ENCODE measurements around the gene ISLR. TPM values are rescaled to one million over a fixed set of nuclear protein-coding genes. Genes with fewer than 3 reads are reported as not detected.

Gene ISLR
- total RNA-seq, 2 donors from 2014 or later, result 4.8 to 10.2 TPM

GRCh38 chr15:74222240-74223119, 49.0 kb downstream of the ISLR start:
- peak; percentile 70 for ATAC-seq
- intact Hi-C loops (cut with DNase I, micrococcal nuclease), result no loop called here
- DNase-seq, result peak in 1 of 2 donors; percentile 50

GRCh38 chr15:74225928-74226327, 52.4 kb downstream of the ISLR start:
- ATAC-seq (no peak), DNase-seq (no peak)
- intact Hi-C loops (cut with DNase I, micrococcal nuclease), result no loop called here

Other genes with a start within 250 kb of the ISLR start
- 1 to 10 TPM; 2.0 to 2.5 TPM for gene LOXL1, start 247.2 kb upstream of the ISLR start, total RNA-seq
- gene STOML1, start 181.4 kb upstream of the ISLR start, total RNA-seq, result 10 to 100 TPM; 10.9 to 15.4 TPM
- gene PML, start 179.0 kb upstream of the ISLR start, total RNA-seq, result 10 to 100 TPM; 26.6 to 28.5 TPM
- gene GOLGA6A, start 91.2 kb upstream of the ISLR start, total RNA-seq, result not detected
- gene ISLR2, start 43.1 kb upstream of the ISLR start, total RNA-seq, result under 1 TPM; 0.52 to 0.89 TPM
- not detected for gene STRA6, start 29.1 kb downstream of the ISLR start, total RNA-seq
- gene CCDC33, start 62.6 kb downstream of the ISLR start, total RNA-seq, result under 1 TPM in 1 of 2 donors, not detected in 1; 0.46 TPM
- under 1 TPM in 1 of 2 donors, not detected in 1; 0.31 TPM for gene CYP11A1, start 193.9 kb downstream of the ISLR start, total RNA-seq